IMR-90 (cell line): ENCODE data around the gene OR4D9.

Experiments used
- CEBPB ChIP-seq: IDR thresholded peaks from 2 replicates; pipeline ENCODE4 v1.6.1; 2012; ENCODE audit warnings: low read depth, low read length, improper control_type of control experiment
- CTCF ChIP-seq: conservative IDR thresholded peaks from 2 replicates; pipeline ENCODE4 v1.5.1; 2012; ENCODE audit warnings: mild to moderate bottlenecking, low read depth, low read length, improper control_type of control experiment
- ELK1 ChIP-seq: fragments of 150-350 bp; IDR thresholded peaks from 2 replicates; pipeline ENCODE4 v1.6.1; 2016; ENCODE audit warnings: low read depth, mild to moderate bottlenecking, low read length, moderate library complexity, borderline replicate concordance
- FOS ChIP-seq: fragments of 150-350 bp; IDR thresholded peaks from 2 replicates; pipeline ENCODE4 v1.6.1; 2016; ENCODE audit warnings: low read depth, low read length
- POLR2A ChIP-seq: IDR thresholded peaks from 2 replicates; pipeline ENCODE4 v1.6.1; 2012; ENCODE audit warnings: mild to moderate bottlenecking, low read depth, low read length
- RAD21 ChIP-seq: IDR thresholded peaks from 2 replicates; pipeline ENCODE4 v1.6.1; 2012; ENCODE audit warnings: low read length, improper control_type of control experiment
- SMC3 ChIP-seq: fragments of 150-350 bp; IDR thresholded peaks from 2 replicates; pipeline ENCODE4 v1.6.1; 2016; ENCODE audit warnings: low read depth, mild to moderate bottlenecking, antibody characterized with exemption, low read length, moderate library complexity

GRCh38 chr11:59558270-59558643, 46.9 kb downstream of the OR4D9 start:
- TF ChIP-seq CTCF (no peak), POLR2A (no peak), FOS (no peak), ELK1 (no peak), SMC3 (no peak), RAD21 (no peak), CEBPB (no peak)
